ENCODE data around the gene CCDC61. TPM values are rescaled to one million over a fixed set of nuclear protein-coding genes. Genes with fewer than 3 reads are reported as not detected.

The CCDC61 gene
- polyA plus RNA-seq, 3 donors: 4.3 to 8.8 (median 6.1) TPM

GRCh38 chr19:45995715-45996385, 583 bp downstream of the CCDC61 start:
- Histone ChIP-seq H3K27me3 (ENCODE audit: control insufficient read depth in 2 of 2, insufficient read depth in 2 of 2, low read length in 2 of 2) (peaks cover 3 to 13% of the 10 kb centered on the region in 2 donors), H4K20me1 (ENCODE audit: insufficient read depth, low read length) (peaks cover 18% of the 10 kb centered on the region), H3K9ac (ENCODE audit: insufficient read depth, low read length, poor library complexity, severe bottlenecking) (peak overlapping the region; percentile 72), H3K79me2 (ENCODE audit: insufficient read depth, low read length) (no peaks in the 10 kb centered on the region), H3K27ac (ENCODE audit: low read depth in 1 of 2, low read length in 2 of 2) (peak overlapping the region; percentile 3 to 82), H3K4me3 (replicated peaks in 1 of 3; ENCODE audit: low read depth in 2 of 3, low read length in 3 of 3) (peak overlapping the region; percentile 56 to 91 (median 72)), H2AFZ (ENCODE audit: insufficient read depth, low read depth, low read length, poor library complexity, severe bottlenecking) (peak overlapping the region; percentile 97), H3K9me3 (replicated peaks in 1 of 2; ENCODE audit: control insufficient read depth in 1 of 2, insufficient read depth in 1 of 2, low read length in 2 of 2) (no peaks in the 10 kb centered on the region), H3K36me3 (replicated peaks in 1 of 2; ENCODE audit: control insufficient read depth in 1 of 2, insufficient read depth in 2 of 2, low read length in 2 of 2) (no peaks in the 10 kb centered on the region), H3K4me2 (replicated peaks; ENCODE audit: extremely low read depth, low read length, poor library complexity, severe bottlenecking) (peak overlapping the region; percentile 97), H3K4me1 (ENCODE audit: control insufficient read depth in 1 of 2, insufficient read depth in 2 of 2, low read length in 2 of 2) (peaks cover 28 to 33% of the 10 kb centered on the region in 2 donors)
- 17% methylated on average over 7 of the region's 13 CpGs for WGBS (ENCODE audit: insufficient coverage)
- Mint-ChIP-seq H3K27me3 (ENCODE audit: low read depth in 3 of 3) (peaks cover 18 to 23% (median 20%) of the 10 kb centered on the region in 3 donors), H3K36me3 (peaks cover 6 to 8% of the 10 kb centered on the region in 2 donors), H3K4me3 (no peak overlapping the region), H3K4me1 (peaks cover 20% of the 10 kb centered on the region), H3K9me3 (peaks cover 0 to 9% (median 1%) of the 10 kb centered on the region in 7 donors), H3K27ac (peak overlapping the region in 1 of 7 donors; percentile 54)
- intact Hi-C loops (cut with micrococcal nuclease): loop anchor here in 1 of 2 donors (2.0 kb wide), 1 partner anchor 133 kb away; the partner anchor contains the start of gene SYMPK
- TF ChIP-seq CTCF (IDR thresholded peaks at IDR 0.05): no peak
- DNase-seq: no peak

- Mint-ChIP-seq H3K4me3 (no peak overlapping the region), H3K4me1 (peaks cover 22% of the 10 kb centered on the region), H3K36me3 (peaks cover 11 to 14% of the 10 kb centered on the region in 2 donors), H3K9me3 (peaks cover 0 to 11% (median 1%) of the 10 kb centered on the region in 7 donors), H3K27ac (peak overlapping the region in 2 of 7 donors; percentile 26 to 57), H3K27me3 (ENCODE audit: low read depth in 3 of 3) (peaks cover 21 to 28% (median 22%) of the 10 kb centered on the region in 3 donors)
- H3K9ac ChIP-seq (ENCODE audit: insufficient read depth, low read length, poor library complexity, severe bottlenecking): no peak overlapping the region
- H3K4me1 ChIP-seq (ENCODE audit: control insufficient read depth in 1 of 2, insufficient read depth in 2 of 2, low read length in 2 of 2): peaks cover 28 to 35% of the 10 kb centered on the region in 2 donors
- 77% methylated on average over 6 of the region's 8 CpGs for WGBS (ENCODE audit: insufficient coverage)
- no peak overlapping the region for H3K4me2 ChIP-seq (replicated peaks; ENCODE audit: extremely low read depth, low read length, poor library complexity, severe bottlenecking)
- peaks cover 25% of the 10 kb centered on the region for H4K20me1 ChIP-seq (ENCODE audit: insufficient read depth, low read length)
- H3K27ac ChIP-seq (ENCODE audit: low read depth in 1 of 2, low read length in 2 of 2): no peak overlapping the region
- TF ChIP-seq CTCF (IDR thresholded peaks at IDR 0.05): no peak
- H2AFZ ChIP-seq (ENCODE audit: insufficient read depth, low read depth, low read length, poor library complexity, severe bottlenecking): no peak overlapping the region
- H3K27me3 ChIP-seq (ENCODE audit: control insufficient read depth in 2 of 2, insufficient read depth in 2 of 2, low read length in 2 of 2): peaks cover 3 to 15% of the 10 kb centered on the region in 2 donors
- no peaks in the 10 kb centered on the region for H3K36me3 ChIP-seq (replicated peaks in 1 of 2; ENCODE audit: control insufficient read depth in 1 of 2, insufficient read depth in 2 of 2, low read length in 2 of 2)
- intact Hi-C loops (cut with micrococcal nuclease): no loop called here
- H3K9me3 ChIP-seq (replicated peaks in 1 of 2; ENCODE audit: control insufficient read depth in 1 of 2, insufficient read depth in 1 of 2, low read length in 2 of 2): no peaks in the 10 kb centered on the region
- H3K79me2 ChIP-seq (ENCODE audit: insufficient read depth, low read length): no peaks in the 10 kb centered on the region
- H3K4me3 ChIP-seq (replicated peaks in 1 of 3; ENCODE audit: low read depth in 2 of 3, low read length in 3 of 3): no peak overlapping the region
- DNase-seq: no peak
Measured at GRCh38 chr19:45996933-45997332, 1.7 kb downstream of the CCDC61 start.
